Peyer's patch (tissue), 4 donors: ENCODE measurements around the gene GPAM. TPM values are rescaled to one million over a fixed set of nuclear protein-coding genes. Genes with fewer than 3 reads are reported as not detected.

Experiments used
- DNase-seq, 3 donors: peaks; one replicate each; pipeline ENCODE4 v3.0.0-alpha.2; 2017 to 2019
- H3K27ac ChIP-seq, 4 donors: fragments of 200-600 bp; sonication (generic); one replicate each; pipeline ENCODE4 v1.5.1; 2016 to 2019
- H3K27me3 ChIP-seq, 2 donors: fragments of 200-600 bp; sonication (generic); one replicate each; pipeline ENCODE4 v1.5.1; 2019
- H3K36me3 ChIP-seq, 3 donors: fragments of 200-600 bp; sonication (generic); one replicate each; pipeline ENCODE4 v1.5.1; 2016 to 2019
- H3K4me1 ChIP-seq, 4 donors: fragments of 200-600 bp; sonication (generic); one replicate each; pipeline ENCODE4 v1.5.1; 2016 to 2019
- H3K4me3 ChIP-seq, 4 donors: fragments of 200-600 bp; sonication (generic); 1 replicate in 3 of 4; 2 replicates in 1 of 4; pipeline ENCODE4 v1.5.1; 2016 to 2019; ENCODE audit warnings: mild to moderate bottlenecking in 1 of 4
- H3K9me3 ChIP-seq, 4 donors: fragments of 200-600 bp; sonication (generic); one replicate each; pipeline ENCODE4 v1.5.1; 2016 to 2019; ENCODE audit warnings: mild to moderate bottlenecking in 1 of 4
- POLR2A ChIP-seq, 2 donors: fragments of 450-650 bp; IDR thresholded peaks; one replicate each; pipeline ENCODE4 v1.5.1; 2017; ENCODE audit warnings: antibody characterized with exemption in 2 of 2, mild to moderate bottlenecking in 2 of 2, moderate library complexity in 2 of 2
- total RNA-seq, 4 donors: library from RNA; depleted of rRNA; stranded (reverse); fragments of >200 nt; gene quantifications; one replicate each; pipeline ENCODE4 v1.1.0, GENCODE V29; 2016
- TF ChIP-seq, protein P1 (sequence below), 6 experiments: fragments of 450-650 bp in 4 of 6; fragments of 200-600 bp in 2 of 6; sonication (generic) in 1 of 6; IDR thresholded peaks; one replicate each; pipeline ENCODE4 v1.5.1; 2017 to 2019; ENCODE audit warnings: antibody characterized with exemption in 6 of 6, mild to moderate bottlenecking in 3 of 6, moderate library complexity in 1 of 6

The GPAM gene
- total RNA-seq, 4 donors from 2014 or later: 3.3 to 13.7 (median 6.4) TPM

DNA sequence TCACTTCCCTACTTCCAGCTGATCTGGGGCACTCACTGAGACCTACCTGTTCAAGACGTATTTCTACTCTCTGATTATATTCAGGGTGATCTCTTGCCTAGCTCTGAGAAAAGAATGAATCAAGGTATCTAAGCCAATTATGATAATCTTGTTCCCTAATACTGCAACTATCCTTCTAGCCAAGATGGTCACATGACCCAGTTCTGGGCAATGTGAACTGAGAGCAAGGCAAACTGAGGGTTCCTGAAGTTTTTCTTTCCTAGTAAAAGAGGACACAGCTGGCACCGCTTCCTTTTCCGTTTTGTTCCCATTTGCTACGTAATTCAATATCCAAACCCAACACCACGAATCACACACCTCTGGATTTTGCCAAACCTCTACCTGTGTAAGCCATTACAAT, 5.9 kb upstream of the GPAM start:
- Histone ChIP-seq H3K36me3 (no peaks in the 10 kb centered on the region), H3K9me3 (no peaks in the 10 kb centered on the region)
- TF ChIP-seq POLR2A (IDR thresholded peaks at IDR 0.05): no peak
- TF ChIP-seq, protein P1, sequence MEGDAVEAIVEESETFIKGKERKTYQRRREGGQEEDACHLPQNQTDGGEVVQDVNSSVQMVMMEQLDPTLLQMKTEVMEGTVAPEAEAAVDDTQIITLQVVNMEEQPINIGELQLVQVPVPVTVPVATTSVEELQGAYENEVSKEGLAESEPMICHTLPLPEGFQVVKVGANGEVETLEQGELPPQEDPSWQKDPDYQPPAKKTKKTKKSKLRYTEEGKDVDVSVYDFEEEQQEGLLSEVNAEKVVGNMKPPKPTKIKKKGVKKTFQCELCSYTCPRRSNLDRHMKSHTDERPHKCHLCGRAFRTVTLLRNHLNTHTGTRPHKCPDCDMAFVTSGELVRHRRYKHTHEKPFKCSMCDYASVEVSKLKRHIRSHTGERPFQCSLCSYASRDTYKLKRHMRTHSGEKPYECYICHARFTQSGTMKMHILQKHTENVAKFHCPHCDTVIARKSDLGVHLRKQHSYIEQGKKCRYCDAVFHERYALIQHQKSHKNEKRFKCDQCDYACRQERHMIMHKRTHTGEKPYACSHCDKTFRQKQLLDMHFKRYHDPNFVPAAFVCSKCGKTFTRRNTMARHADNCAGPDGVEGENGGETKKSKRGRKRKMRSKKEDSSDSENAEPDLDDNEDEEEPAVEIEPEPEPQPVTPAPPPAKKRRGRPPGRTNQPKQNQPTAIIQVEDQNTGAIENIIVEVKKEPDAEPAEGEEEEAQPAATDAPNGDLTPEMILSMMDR (IDR thresholded peaks at IDR 0.05): no peak

DNA sequence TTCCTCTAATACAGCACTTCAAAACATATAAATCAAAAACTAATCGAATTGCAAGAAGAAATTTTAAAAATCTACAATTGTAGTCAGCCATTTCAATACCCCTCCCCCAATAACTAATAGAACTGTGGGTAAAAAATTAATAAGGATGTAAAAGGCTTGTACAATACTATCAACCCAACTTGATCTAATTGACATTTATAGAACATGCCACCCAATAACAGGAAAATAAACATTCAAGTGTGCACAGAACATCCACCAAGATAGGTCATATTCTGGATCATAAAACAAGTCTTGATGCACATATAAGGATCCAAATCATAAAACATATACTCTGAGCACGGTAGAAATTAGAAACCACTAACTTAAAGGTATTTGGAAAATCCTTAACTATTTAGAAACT, 4.0 kb upstream of the GPAM start:
- no peak for TF ChIP-seq POLR2A (IDR thresholded peaks at IDR 0.05)
- Histone ChIP-seq H3K9me3 (no peaks in the 10 kb centered on the region), H3K27ac (no peak overlapping the region), H3K4me3 (no peak overlapping the region), H3K27me3 (no peaks in the 10 kb centered on the region), H3K4me1 (peaks cover 0 to 11% (median 1%) of the 10 kb centered on the region in 4 donors), H3K36me3 (no peaks in the 10 kb centered on the region)
- no peak for DNase-seq

More for the DNA sequence above, 5.9 kb upstream of the GPAM start:
- Histone ChIP-seq H3K4me1 (peaks cover 0 to 2% (median 0%) of the 10 kb centered on the region in 4 donors), H3K4me3 (no peak overlapping the region), H3K27me3 (no peaks in the 10 kb centered on the region), H3K27ac (no peak overlapping the region)
- no peak for DNase-seq

DNA sequence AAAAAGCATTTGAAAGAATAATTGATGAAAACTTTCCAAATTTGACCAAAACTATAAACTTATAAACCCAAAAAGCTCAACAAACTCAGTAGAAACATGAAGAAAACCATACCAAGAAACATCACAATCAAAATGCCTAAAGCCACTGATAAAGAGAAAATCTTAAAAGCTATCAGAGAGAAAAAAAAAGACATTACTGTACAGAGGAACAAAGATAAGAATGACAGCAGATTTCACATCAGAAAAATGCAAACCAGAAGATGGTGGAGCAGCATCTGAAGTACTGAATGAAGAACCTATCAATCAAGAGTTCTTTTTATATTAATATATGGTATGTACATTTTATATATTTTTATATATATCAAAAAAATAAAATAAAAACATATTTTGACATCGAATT, 2.4 kb upstream of the GPAM start:
- H3K36me3 ChIP-seq: no peaks in the 10 kb centered on the region
- H3K4me3 ChIP-seq: no peak overlapping the region
- no peak for DNase-seq
- H3K9me3 ChIP-seq: no peaks in the 10 kb centered on the region
- TF ChIP-seq, protein P1 (IDR thresholded peaks at IDR 0.05): no peak
- no peak for TF ChIP-seq POLR2A (IDR thresholded peaks at IDR 0.05)
- peaks cover 0 to 13% (median 1%) of the 10 kb centered on the region in 4 donors for H3K4me1 ChIP-seq
- no peaks in the 10 kb centered on the region for H3K27me3 ChIP-seq
- no peak overlapping the region for H3K27ac ChIP-seq

DNA sequence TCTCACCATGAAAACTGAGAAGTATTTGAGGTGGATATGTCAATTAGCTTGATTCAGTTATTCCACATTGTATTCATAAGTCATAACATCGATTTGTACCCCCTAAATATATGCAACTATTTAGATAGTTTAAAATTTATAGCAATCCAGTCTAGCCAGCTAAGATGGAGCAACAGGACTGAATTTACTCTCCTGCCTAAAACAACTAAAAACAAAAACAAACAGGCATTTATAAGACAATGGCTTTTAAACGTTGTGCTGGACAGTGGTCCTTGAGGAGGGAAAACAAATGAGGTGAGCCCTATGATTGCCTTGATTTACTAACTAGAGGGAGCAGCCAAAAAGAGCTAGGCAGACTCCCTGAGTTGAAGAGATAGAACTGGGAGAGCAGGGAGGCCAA, 814 bp upstream of the GPAM start:
- H3K9me3 ChIP-seq: no peaks in the 10 kb centered on the region
- no peaks in the 10 kb centered on the region for H3K36me3 ChIP-seq
- H3K4me3 ChIP-seq: peak overlapping the region in 1 of 4 donors; percentile 81
- no peak for TF ChIP-seq POLR2A (IDR thresholded peaks at IDR 0.05)
- TF ChIP-seq, protein P1 (IDR thresholded peaks at IDR 0.05): no peak
- peak overlapping the region in 2 of 4 donors; percentile 72 to 77 for H3K27ac ChIP-seq
- peaks cover 0 to 13% (median 1%) of the 10 kb centered on the region in 4 donors for H3K4me1 ChIP-seq
- DNase-seq: no peak
- no peaks in the 10 kb centered on the region for H3K27me3 ChIP-seq

DNA sequence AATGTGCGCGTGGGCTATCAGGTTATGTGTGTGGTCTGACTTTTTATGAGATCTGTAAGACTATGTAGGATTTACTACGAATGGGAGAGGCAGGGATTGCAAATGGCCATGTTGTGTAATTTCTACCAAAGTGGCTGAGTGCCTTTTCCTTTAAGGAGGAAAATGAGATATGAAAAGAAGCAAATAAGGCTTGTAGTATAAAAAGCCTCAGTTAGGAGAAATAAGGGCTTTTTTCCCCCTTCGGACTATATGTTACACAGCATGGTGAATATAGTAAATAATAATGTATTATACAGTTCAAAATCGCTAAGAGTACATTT, 447 bp upstream of the GPAM start:
- Histone ChIP-seq H3K4me1 (peaks cover 0 to 13% (median 1%) of the 10 kb centered on the region in 4 donors), H3K36me3 (no peaks in the 10 kb centered on the region), H3K27me3 (no peaks in the 10 kb centered on the region), H3K4me3 (peak overlapping the region; percentile 72 to 92 (median 80)), H3K27ac (peak overlapping the region; percentile 72 to 81 (median 76)), H3K9me3 (no peaks in the 10 kb centered on the region)
- TF ChIP-seq, protein P1 (IDR thresholded peaks at IDR 0.05): no peak
- TF ChIP-seq POLR2A (IDR thresholded peaks at IDR 0.05): no peak
- no peak for DNase-seq

DNA sequence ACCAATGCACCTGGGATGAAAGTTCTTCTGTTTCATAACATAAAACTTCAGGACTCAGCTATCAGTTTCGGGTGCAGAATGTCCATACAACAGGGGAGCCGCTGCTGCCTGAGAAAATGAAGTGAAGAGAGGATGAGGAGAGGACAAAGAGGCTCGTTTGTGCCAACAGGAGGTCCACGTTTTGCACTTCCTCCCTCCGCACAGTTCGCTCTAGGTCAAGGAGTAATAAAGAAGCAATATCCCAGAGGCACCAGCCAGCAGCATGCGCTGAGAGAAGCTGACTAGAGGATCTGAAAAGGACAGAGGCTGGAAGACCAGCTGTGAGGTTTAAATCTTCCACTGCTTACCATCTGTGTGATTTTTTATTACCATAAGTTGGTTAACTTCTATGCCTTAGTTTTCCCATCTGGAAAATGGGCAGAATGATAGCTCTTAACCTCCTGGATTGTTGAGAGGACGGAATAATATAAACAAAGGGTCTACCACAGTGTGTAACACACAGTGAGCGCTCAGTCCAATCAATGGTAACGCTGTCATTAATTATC, 709 bp downstream of the GPAM start:
- Histone ChIP-seq H3K4me3 (peak overlapping the region; percentile 72 to 92 (median 80)), H3K9me3 (no peaks in the 10 kb centered on the region), H3K27ac (peak overlapping the region; percentile 72 to 81 (median 76)), H3K36me3 (no peaks in the 10 kb centered on the region), H3K27me3 (no peaks in the 10 kb centered on the region), H3K4me1 (peaks cover 0 to 13% (median 1%) of the 10 kb centered on the region in 4 donors)
- DNase-seq: no peak
- TF ChIP-seq, protein P1 (IDR thresholded peaks at IDR 0.05): no peak
- TF ChIP-seq POLR2A (IDR thresholded peaks at IDR 0.05): no peak
